HepG2 (cell line): ENCODE data around the gene BRK1.
"Not testable (repeated sequence)": the region's sequence is repeated elsewhere in the genome, so short reads cannot be mapped to it uniquely, and the experiment has no call there.

ENCODE experiments used
- BHLHE40 ChIP-seq: IDR thresholded peaks from 2 replicates; pipeline ENCODE4 v1.6.1; 2011; ENCODE audit warnings: low read length, improper control_type of control experiment
- CTCF ChIP-seq: sonication (generic); formaldehyde crosslinking; IDR thresholded peaks from 2 replicates; pipeline ENCODE4 v1.5.0; 2020; ENCODE audit warnings: mild to moderate bottlenecking, missing genetic modification reagents, moderate library complexity
- EZH2 ChIP-seq: conservative IDR thresholded peaks from 2 replicates; pipeline ENCODE4 v1.6.1; 2012; ENCODE audit warnings: mild to moderate bottlenecking, low read depth, low read length, moderate library complexity
- HNRNPUL1 ChIP-seq: fragments of 200-400 bp; formaldehyde crosslinking; IDR thresholded peaks from 2 replicates; pipeline ENCODE4 v1.6.1; 2017; ENCODE audit warnings: low read depth, mild to moderate bottlenecking, low read length, moderate library complexity
- POLR2A ChIP-seq, 2 experiments: IDR thresholded peaks; 2 replicates each; pipeline ENCODE4 v1.6.1; 2011; ENCODE audit warnings: low read depth in 2 of 2, low read length in 2 of 2, mild to moderate bottlenecking in 1 of 2, moderate library complexity in 1 of 2; ENCODE audit not compliant: insufficient read depth in 1 of 2
- ZNF784 ChIP-seq: sonication (generic); formaldehyde crosslinking; IDR thresholded peaks from 2 replicates; pipeline ENCODE4 v1.5.1; 2020; ENCODE audit warnings: missing genetic modification reagents, mild to moderate bottlenecking, borderline replicate concordance

DNA sequence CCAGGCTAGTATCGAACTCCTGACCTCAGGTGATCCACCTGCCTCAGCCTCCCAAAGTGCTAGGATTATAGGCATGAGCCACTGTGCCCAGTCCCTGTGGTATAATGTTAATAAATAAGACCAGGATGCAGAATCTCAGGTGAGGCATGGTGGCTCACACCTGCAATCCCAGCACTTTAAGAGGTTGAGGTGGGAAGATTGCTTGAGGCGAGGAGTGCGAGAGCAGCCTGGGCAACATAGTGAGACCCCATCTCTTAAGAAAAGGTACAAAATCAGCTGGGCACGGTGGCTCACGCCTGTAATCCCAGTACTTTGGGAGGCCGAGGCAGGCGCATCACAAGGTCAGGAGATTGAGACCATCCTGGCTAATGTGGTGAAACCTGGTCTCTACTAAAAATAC lies 59.9 kb downstream of the BRK1 start:
- not testable (repeated sequence) for TF ChIP-seq POLR2A (IDR thresholded peaks at IDR 0.05; ENCODE audit: insufficient read depth in 1 of 2, low read depth in 2 of 2, low read length in 2 of 2); ZNF784; BHLHE40; EZH2; CTCF (CRISPR knock-in tag); HNRNPUL1
